GM12878 (cell line): ENCODE measurements around the gene TIPRL.

ENCODE experiments used
- BCL11A ChIP-seq: IDR thresholded peaks from 2 replicates; pipeline ENCODE4 v1.6.1; 2011; ENCODE audit warnings: low read depth, low read length
- EZH2 ChIP-seq: IDR thresholded peaks from 2 replicates; pipeline ENCODE4 v1.6.1; 2012; ENCODE audit warnings: low read depth, mild to moderate bottlenecking, control low read depth, inconsistent platforms, low read length, borderline replicate concordance; ENCODE audit not compliant: control insufficient read depth
- FOS ChIP-seq: IDR thresholded peaks from 3 replicates; pipeline ENCODE4 v1.6.1; 2011; ENCODE audit warnings: borderline replicate concordance; ENCODE audit not compliant: insufficient read length; ENCODE audit errors: extremely low read depth
- HCFC1 ChIP-seq: fragments of 150-350 bp; IDR thresholded peaks from 2 replicates; pipeline ENCODE4 v1.6.1; 2014; ENCODE audit warnings: low read length
- NFYB ChIP-seq: IDR thresholded peaks from 2 replicates; pipeline ENCODE4 v1.6.1; 2011; ENCODE audit warnings: low read depth, mild to moderate bottlenecking, low read length, improper control_type of control experiment, moderate library complexity; ENCODE audit not compliant: insufficient read depth
- NRF1 ChIP-seq: conservative IDR thresholded peaks from 2 replicates; pipeline ENCODE4 v1.6.1; 2011; ENCODE audit warnings: mild to moderate bottlenecking, low read depth, low read length, improper control_type of control experiment
- PRDM15 ChIP-seq: fragments of 450-650 bp; formaldehyde crosslinking; IDR thresholded peaks from 2 replicates; pipeline ENCODE4 v1.4.0; 2020; ENCODE audit warnings: mild to moderate bottlenecking, moderate library complexity
- SIN3A ChIP-seq: IDR thresholded peaks from 2 replicates; pipeline ENCODE4 v1.6.1; 2012; ENCODE audit warnings: low read depth, low read length, improper control_type of control experiment
- SRF ChIP-seq, 2 experiments: IDR thresholded peaks; 2 replicates each; pipeline ENCODE4 v1.6.1; 2011; ENCODE audit warnings: low read depth in 2 of 2, low read length in 2 of 2, mild to moderate bottlenecking in 1 of 2, moderate library complexity in 1 of 2
- TCF12 ChIP-seq: IDR thresholded peaks from 2 replicates; pipeline ENCODE4 v1.6.1; 2011; ENCODE audit warnings: low read depth, mild to moderate bottlenecking, low read length
- TCF7 ChIP-seq: IDR thresholded peaks from 2 replicates; pipeline ENCODE4 v1.6.1; 2014; ENCODE audit warnings: antibody characterized with exemption, borderline replicate concordance
- ZNF274 ChIP-seq: IDR thresholded peaks from one replicate; pipeline ENCODE4 v1.8.0; 2011; ENCODE audit not compliant: insufficient read length, insufficient read depth
- TF ChIP-seq, protein P1 (sequence below), 3 experiments: IDR thresholded peaks in 2 of 3; conservative IDR thresholded peaks in 1 of 3; 2 replicates each; pipeline ENCODE4 v1.5.1; 2011; ENCODE audit warnings: low read depth in 3 of 3, low read length in 3 of 3, mild to moderate bottlenecking in 3 of 3, control low read depth in 2 of 3, moderate library complexity in 2 of 3, inconsistent platforms in 1 of 3, mixed read lengths in 1 of 3; ENCODE audit not compliant: control insufficient read depth in 2 of 3, insufficient read depth in 1 of 3; ENCODE audit errors: extremely low read depth in 1 of 3

DNA sequence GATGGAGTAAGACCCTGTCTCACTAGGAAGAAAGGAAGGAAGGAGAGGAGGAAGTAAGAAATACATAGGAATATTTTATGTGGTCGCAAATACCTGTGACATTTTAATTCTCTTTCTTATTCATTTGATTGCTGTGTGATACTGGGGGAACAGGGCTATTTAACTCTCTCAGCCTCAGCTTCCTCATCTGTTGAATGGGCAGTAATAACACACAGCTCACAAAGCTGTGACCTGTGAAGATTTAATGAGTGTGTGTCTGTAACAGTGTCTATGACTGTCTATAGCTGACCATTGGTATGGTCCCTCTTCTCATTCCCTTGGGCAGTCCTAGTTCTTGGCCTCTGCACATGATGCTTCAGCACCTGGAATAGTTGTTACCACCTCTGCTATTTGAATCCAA is 28.5 kb upstream of the TIPRL start:
- no peak for TF ChIP-seq HCFC1
- TF ChIP-seq ZNF274: no peak
- TF ChIP-seq, protein P1, sequence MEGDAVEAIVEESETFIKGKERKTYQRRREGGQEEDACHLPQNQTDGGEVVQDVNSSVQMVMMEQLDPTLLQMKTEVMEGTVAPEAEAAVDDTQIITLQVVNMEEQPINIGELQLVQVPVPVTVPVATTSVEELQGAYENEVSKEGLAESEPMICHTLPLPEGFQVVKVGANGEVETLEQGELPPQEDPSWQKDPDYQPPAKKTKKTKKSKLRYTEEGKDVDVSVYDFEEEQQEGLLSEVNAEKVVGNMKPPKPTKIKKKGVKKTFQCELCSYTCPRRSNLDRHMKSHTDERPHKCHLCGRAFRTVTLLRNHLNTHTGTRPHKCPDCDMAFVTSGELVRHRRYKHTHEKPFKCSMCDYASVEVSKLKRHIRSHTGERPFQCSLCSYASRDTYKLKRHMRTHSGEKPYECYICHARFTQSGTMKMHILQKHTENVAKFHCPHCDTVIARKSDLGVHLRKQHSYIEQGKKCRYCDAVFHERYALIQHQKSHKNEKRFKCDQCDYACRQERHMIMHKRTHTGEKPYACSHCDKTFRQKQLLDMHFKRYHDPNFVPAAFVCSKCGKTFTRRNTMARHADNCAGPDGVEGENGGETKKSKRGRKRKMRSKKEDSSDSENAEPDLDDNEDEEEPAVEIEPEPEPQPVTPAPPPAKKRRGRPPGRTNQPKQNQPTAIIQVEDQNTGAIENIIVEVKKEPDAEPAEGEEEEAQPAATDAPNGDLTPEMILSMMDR (IDR thresholded peaks at IDR 0.05 in 2 of 3, conservative IDR thresholded peaks at IDR 0.05 in 1 of 3; ENCODE audit: control insufficient read depth in 2 of 3, extremely low read depth in 1 of 3, insufficient read depth in 1 of 3, low read depth in 3 of 3, low read length in 3 of 3): no peak
- no peak for TF ChIP-seq EZH2
- TF ChIP-seq BCL11A: no peak
- TF ChIP-seq NRF1: no peak
- no peak for TF ChIP-seq TCF12
- no peak for TF ChIP-seq SIN3A
- no peak for TF ChIP-seq PRDM15 (CRISPR knock-in tag)
- TF ChIP-seq SRF (IDR thresholded peaks at IDR 0.05; ENCODE audit: low read depth in 2 of 2, low read length in 2 of 2): no peak
- TF ChIP-seq NFYB: no peak
- no peak for TF ChIP-seq FOS
- no peak for TF ChIP-seq TCF7
